ENCODE data around the gene LRRC25.

LRRC25 gene

DNA sequence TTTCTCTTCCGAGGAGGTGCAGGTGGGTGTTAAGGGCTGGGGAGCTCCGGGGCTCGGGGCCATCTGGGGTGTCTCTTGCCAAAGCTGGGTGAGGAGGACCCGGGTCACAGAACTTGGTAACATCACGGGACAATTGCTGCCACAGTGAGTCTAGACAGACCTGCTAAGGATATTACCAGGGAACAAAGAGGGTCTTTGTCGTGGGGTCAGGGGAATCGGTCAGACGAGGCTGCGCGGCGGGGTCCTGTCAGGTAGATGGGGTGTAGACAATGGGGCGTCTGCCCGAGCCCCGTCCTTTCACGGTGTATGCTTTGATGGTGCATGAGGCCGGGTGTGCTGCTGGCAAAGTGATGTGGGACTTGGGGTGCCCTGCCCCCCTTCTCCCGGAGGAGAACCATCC lies 49.3 kb downstream of the LRRC25 start:
- H3K27ac ChIP-seq: no peak overlapping the region
- TF ChIP-seq CTCF (conservative IDR thresholded peaks at IDR 0.05): no peak

- TF ChIP-seq CTCF (conservative IDR thresholded peaks at IDR 0.05): peak; percentile 45
- 0 out of 2 replicates have a peak overlapping the region, but pooled peaks have one; percentile 14 for H3K27ac ChIP-seq
Measured at GRCh38 chr19:18346091-18346490, 51.3 kb downstream of the LRRC25 start.

- H3K27ac ChIP-seq: no peak overlapping the region
- no peak for TF ChIP-seq CTCF (conservative IDR thresholded peaks at IDR 0.05)
Measured at GRCh38 chr19:18345296-18345695, 52.1 kb downstream of the LRRC25 start.

- TF ChIP-seq CTCF (conservative IDR thresholded peaks at IDR 0.05): no peak
- no peak overlapping the region for H3K27ac ChIP-seq
Measured at GRCh38 chr19:18344582-18344950, 52.9 kb downstream of the LRRC25 start.

DNA sequence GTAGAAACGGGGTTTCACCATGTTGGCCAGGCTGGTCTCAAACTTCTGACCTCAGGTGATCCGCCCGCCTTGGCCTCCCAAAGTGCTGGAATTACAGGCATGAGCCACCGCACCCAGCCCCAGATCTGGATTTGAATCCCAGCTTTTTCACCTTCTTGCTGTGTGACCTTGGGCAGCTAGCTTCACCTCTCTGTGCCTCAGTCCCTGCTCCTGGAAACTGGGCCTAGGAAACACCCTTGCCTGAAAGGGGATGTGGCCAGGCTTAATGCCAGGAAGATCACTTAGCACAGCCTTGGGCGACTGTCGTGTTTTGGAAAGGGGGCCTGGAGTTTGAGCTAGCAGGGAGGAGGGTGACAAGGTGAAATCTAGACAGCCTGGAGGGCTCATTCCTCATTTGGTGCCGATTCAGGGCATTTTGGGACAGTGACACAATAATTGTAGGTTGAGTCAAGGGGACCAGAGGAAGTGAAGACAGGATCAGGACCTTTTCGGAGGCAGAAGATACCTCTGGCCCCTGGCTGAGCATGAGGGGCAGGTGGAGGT lies 55.3 kb downstream of the LRRC25 start:
- TF ChIP-seq CTCF (conservative IDR thresholded peaks at IDR 0.05): no peak
- no peak overlapping the region for H3K27ac ChIP-seq
